ENCODE measurements around the gene VIPR2.
A peak's percentile ranks its signal among the peaks of the same experiment; 100 is the strongest.

The VIPR2 gene

DNA sequence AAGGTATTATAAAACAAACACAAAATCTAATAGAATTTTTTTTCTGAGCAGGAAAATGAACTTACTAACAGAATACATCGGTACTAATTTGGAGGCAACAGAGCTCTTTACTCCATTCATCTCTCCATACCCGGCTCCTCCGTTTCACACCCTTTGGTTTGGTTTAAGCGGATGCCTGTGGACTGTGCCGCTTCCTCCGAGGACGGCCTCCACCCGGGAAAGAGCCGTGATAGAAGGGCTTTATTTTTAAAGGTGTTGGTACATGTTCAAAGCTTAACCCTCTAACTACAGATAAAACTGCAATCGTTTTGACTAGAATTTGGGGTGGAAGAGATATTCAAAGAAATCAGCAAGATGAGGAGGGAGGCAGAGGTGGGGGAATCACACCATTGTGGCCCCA, 1.9 kb downstream of the VIPR2 start:
- H3K27ac ChIP-seq, result no peak overlapping the region
- no peak for TF ChIP-seq ZFX (IDR thresholded peaks at IDR 0.05)
- TF ChIP-seq, protein P1, sequence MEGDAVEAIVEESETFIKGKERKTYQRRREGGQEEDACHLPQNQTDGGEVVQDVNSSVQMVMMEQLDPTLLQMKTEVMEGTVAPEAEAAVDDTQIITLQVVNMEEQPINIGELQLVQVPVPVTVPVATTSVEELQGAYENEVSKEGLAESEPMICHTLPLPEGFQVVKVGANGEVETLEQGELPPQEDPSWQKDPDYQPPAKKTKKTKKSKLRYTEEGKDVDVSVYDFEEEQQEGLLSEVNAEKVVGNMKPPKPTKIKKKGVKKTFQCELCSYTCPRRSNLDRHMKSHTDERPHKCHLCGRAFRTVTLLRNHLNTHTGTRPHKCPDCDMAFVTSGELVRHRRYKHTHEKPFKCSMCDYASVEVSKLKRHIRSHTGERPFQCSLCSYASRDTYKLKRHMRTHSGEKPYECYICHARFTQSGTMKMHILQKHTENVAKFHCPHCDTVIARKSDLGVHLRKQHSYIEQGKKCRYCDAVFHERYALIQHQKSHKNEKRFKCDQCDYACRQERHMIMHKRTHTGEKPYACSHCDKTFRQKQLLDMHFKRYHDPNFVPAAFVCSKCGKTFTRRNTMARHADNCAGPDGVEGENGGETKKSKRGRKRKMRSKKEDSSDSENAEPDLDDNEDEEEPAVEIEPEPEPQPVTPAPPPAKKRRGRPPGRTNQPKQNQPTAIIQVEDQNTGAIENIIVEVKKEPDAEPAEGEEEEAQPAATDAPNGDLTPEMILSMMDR (conservative IDR thresholded peaks at IDR 0.05), result no peak

DNA sequence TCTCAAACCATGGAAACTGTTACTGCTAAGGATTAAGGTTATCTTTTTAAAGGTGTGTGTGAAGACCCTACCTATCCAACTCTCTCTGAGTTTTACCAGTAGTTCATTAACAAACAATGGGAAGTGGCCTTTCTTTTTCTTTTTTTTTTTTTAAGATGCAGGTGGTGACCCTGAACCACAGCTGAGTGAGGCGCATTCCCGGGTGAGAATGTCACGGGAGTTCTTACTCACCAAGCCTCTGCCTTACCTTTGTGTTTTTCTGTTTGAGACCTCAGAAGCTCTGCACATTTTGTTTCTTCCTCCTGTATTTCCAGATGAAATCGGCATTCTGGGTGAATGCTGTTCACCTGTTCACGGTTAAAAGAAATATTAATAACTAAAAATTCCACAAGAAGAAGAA, 2.5 kb downstream of the VIPR2 start:
- H3K27ac ChIP-seq, result no peak overlapping the region
- no peak for TF ChIP-seq ZFX (IDR thresholded peaks at IDR 0.05)
- TF ChIP-seq, protein P1 (conservative IDR thresholded peaks at IDR 0.05), result no peak

DNA sequence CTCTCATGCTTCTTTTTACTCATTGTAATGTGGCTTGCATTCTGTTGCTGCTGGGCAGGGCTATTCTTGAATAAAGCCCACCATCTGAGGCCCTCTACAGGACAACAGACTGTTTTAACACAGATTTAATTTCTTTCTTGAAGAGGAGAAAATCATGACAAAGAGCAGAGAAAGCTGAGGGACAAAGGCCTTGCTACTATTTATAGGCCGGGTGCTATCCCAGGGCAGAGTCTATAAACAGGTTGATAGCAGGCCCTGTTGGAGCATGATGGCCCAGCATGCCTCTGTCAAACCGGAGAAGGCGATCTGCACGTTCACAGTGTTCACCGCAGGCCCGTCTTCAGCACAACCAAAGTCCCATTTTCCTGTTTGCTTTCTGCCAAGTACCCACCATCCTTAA, 3.0 kb downstream of the VIPR2 start:
- TF ChIP-seq ZFX (IDR thresholded peaks at IDR 0.05), result no peak
- peak overlapping the region; percentile 57 for H3K27ac ChIP-seq

DNA sequence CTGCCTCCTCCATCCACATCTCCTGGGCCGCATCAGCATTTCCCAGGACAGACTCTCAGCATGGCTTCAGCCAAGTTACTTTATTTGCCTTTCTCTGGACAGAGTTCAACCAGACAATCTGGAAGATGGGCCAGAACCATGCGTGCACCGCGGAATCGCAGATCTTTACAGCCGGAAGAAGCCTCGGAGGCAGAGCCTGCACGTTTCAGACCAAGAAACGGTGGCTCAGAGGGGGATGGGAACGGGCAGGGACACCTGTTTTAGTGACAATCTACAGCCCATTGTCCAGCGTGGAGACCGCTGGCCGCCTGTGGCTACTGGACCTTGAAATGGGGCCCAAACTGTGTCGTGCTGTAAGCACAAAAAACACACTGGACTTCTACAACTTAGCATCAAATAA, 3.5 kb downstream of the VIPR2 start:
- TF ChIP-seq, protein P1 (conservative IDR thresholded peaks at IDR 0.05), result no peak
- no peak for TF ChIP-seq ZFX (IDR thresholded peaks at IDR 0.05)
- H3K27ac ChIP-seq, result peak overlapping the region; percentile 57

DNA sequence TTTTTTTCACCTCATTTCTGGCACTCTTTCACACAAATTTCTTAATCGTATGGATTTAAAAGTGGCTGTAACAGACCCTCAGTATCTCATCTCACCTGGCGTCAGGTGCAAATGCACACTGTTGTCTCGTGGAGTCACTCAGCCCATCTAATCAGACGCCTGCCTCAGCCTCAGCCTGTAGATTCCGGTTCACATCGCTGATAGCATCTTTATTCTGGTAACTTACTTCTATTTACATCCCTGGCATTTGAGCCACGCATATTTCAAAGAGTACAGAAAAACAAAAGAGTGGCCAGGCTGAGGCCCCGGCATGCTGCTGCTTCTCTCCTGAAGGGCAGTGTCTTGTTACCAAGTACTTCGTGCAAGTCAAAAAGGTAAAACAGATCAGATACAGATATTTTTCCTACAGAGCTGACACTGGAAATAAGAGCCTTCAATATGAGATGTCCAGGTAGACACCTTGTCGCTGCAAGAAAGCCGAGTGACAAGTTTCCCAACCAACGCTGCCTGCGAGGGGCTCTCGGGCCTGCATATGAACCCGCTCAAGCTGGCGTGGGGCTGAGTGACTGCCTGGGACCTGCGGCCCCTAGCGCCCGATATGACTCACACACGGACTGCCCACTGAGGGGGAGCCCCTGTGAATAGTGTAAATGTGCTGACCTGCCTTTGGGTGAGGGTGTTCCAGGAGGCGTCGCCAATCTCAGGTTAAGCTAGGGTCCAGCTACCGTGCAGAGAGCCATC, 4.3 kb downstream of the VIPR2 start:
- TF ChIP-seq, protein P1 (conservative IDR thresholded peaks at IDR 0.05), result no peak
- no peak for TF ChIP-seq ZFX (IDR thresholded peaks at IDR 0.05)
- peak overlapping the region; percentile 57 for H3K27ac ChIP-seq

DNA sequence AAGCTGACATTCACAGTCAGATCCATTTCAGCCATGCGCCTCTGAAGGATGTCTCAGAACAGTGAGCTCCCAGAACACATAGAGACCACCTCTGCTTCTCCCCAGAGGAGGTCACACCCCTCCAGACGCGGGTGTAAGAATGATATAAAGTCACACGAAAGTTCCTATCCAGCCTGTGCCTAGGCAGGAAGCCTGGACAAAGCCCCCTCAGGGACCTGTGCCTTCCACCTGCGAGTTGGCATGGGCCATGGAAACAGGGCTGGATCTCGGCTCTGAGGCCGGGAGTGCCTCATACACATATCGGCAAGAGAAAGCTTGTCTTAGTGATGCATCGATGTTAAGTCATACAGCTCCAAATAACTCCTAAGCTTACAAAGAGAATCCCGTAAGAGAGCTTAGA, 5.0 kb downstream of the VIPR2 start:
- H3K27ac ChIP-seq, result peak overlapping the region; percentile 57; the same call in 1 of the 2 replicates
- TF ChIP-seq ZFX (IDR thresholded peaks at IDR 0.05), result no peak
- TF ChIP-seq, protein P1 (conservative IDR thresholded peaks at IDR 0.05), result no peak

DNA sequence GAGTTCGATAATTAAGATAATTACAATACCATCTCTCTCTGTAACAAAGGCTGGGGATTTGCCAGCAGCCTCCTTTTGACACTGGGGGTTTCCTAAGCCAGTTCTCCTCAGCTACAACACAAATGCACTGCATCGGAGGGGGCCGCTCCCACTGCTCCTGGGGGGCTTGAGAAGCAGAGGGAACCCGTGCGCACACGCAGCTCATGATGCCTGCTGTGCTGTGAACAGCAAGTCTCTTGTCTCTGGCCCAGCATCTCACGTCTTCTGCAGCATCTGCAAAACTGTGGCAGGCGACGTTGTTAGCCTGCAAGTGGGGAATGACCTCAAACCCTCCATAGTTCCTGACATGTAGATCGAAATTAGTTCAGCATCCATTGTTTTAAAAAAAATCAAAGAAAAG, 5.5 kb downstream of the VIPR2 start:
- peak overlapping the region; percentile 57; the same call in 1 of the 2 replicates for H3K27ac ChIP-seq
- TF ChIP-seq ZFX (IDR thresholded peaks at IDR 0.05), result no peak
- TF ChIP-seq, protein P1 (conservative IDR thresholded peaks at IDR 0.05), result no peak

DNA sequence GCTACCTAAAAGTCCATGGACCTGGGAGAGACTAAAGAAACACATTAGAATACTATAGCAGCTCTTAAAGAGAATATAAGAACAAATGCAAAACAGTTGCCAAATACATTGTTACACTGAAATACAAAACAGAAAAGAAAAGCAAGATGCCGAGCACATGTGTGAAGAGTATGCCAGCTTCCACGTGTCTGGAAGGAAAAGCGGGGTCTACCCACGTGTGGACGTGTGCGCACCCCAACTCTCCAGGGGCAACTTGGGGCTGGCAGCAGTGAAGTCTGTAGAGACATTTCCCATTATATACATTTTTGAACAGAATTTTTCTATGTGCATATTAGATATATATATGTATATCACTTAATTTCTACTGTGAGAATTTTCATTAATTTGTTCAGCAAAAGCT, 6.2 kb downstream of the VIPR2 start:
- H3K27ac ChIP-seq, result no peak overlapping the region
- TF ChIP-seq, protein P1 (conservative IDR thresholded peaks at IDR 0.05), result no peak
- no peak for TF ChIP-seq ZFX (IDR thresholded peaks at IDR 0.05)
